HUES48 (cell line): Measurements from ENCODE around the gene ZNF660.
A peak's percentile ranks its signal among the peaks of the same experiment; 100 is the strongest.

Experiments used
- H3K27ac ChIP-seq: one replicate; pipeline ENCODE4 v1.7.0; 2013; ENCODE audit warnings: low read depth, low read length, inconsistent platforms
- H3K27me3 ChIP-seq: 2 replicates; pipeline ENCODE4 v1.6.1; 2013; ENCODE audit warnings: mild to moderate bottlenecking, low read length; ENCODE audit not compliant: control insufficient read depth, insufficient read depth
- H3K36me3 ChIP-seq: 2 replicates; pipeline ENCODE4 v1.6.1; 2013; ENCODE audit warnings: low read length; ENCODE audit not compliant: control insufficient read depth, insufficient read depth
- H3K4me1 ChIP-seq: 2 replicates; pipeline ENCODE4 v1.6.1; 2013; ENCODE audit warnings: mild to moderate bottlenecking, low read length; ENCODE audit not compliant: control insufficient read depth, insufficient read depth
- H3K4me3 ChIP-seq: 2 replicates; pipeline ENCODE4 v1.5.1; 2013; ENCODE audit warnings: mild to moderate bottlenecking, low read depth, low read length
- H3K9ac ChIP-seq: 2 replicates; pipeline ENCODE4 v1.6.1; 2013; ENCODE audit warnings: mild to moderate bottlenecking, low read depth, low read length, moderate library complexity
- H3K9me3 ChIP-seq: 2 replicates; pipeline ENCODE4 v1.6.1; 2013; ENCODE audit warnings: low read length; ENCODE audit not compliant: control insufficient read depth, insufficient read depth

ZNF660 gene

GRCh38 chr3:44632193-44632592 is 47.4 kb downstream of the ZNF660 start:
- no peak overlapping the region for H3K4me3 ChIP-seq
- no peaks in the 10 kb centered on the region for H3K4me1 ChIP-seq
- H3K27me3 ChIP-seq, result no peaks in the 10 kb centered on the region
- H3K27ac ChIP-seq, result no peak overlapping the region
- peaks cover 46% of the 10 kb centered on the region for H3K36me3 ChIP-seq
- H3K9ac ChIP-seq, result no peak overlapping the region
- no peaks in the 10 kb centered on the region for H3K9me3 ChIP-seq

- no peaks in the 10 kb centered on the region for H3K4me1 ChIP-seq
- H3K4me3 ChIP-seq, result no peak overlapping the region
- no peak overlapping the region for H3K27ac ChIP-seq
- H3K36me3 ChIP-seq, result peaks cover 42% of the 10 kb centered on the region
- no peak overlapping the region for H3K9ac ChIP-seq
- peaks cover 41% of the 10 kb centered on the region for H3K9me3 ChIP-seq
- no peaks in the 10 kb centered on the region for H3K27me3 ChIP-seq
These were observed 57.6 kb downstream of the ZNF660 start for GRCh38 chr3:44642337-44642736.

GRCh38 chr3:44643024-44643423 is 58.3 kb downstream of the ZNF660 start:
- Histone ChIP-seq H3K9me3 (peaks cover 41% of the 10 kb centered on the region), H3K27ac (no peak overlapping the region), H3K36me3 (peaks cover 42% of the 10 kb centered on the region), H3K27me3 (no peaks in the 10 kb centered on the region), H3K4me1 (peaks cover 2% of the 10 kb centered on the region; the same call in 1 of the 2 replicates), H3K9ac (no peak overlapping the region), H3K4me3 (no peak overlapping the region)

GRCh38 chr3:44647771-44648170 is 63.0 kb downstream of the ZNF660 start:
- H3K27me3 ChIP-seq, result no peaks in the 10 kb centered on the region
- H3K36me3 ChIP-seq, result peaks cover 32% of the 10 kb centered on the region
- peaks cover 5% of the 10 kb centered on the region; the same call in 1 of the 2 replicates for H3K4me1 ChIP-seq
- no peak overlapping the region for H3K9ac ChIP-seq
- H3K9me3 ChIP-seq, result peaks cover 13% of the 10 kb centered on the region
- H3K4me3 ChIP-seq, result peak overlapping the region; percentile 98
- no peak overlapping the region for H3K27ac ChIP-seq

DNA sequence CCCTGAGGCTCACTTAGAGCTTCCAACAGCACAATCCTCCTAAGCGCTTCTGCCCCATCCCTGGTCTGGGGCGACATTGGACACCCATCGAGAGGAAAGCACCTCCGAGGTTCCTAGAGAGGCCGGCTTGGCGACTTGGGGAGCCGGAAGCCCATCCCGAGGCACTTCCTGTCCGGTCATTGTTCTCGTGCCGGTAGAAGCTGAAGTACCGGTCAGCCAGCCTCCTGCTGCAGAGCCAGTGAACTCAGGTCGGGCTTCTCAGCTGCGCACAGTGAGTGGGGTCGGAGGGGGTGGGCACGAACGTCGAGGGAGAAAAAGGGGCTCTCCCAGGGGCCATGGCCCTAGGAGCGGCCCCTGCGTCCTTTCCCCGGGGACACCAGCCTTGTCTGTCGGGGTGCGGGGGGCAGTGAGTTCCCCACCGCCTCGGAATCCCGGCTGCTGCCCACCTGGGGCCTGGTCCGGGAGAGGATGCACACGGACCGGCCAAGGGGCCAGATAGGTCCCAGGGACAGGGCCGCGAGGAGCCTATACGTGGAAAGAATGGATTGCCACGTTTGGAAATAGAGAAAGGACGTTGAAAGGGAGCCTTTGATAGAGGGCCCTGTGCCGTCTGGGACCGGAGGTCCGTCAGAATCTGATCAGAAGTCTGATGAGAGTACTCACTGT is 63.9 kb downstream of the ZNF660 start, which contains the start of gene ZNF35:
Gene ZNF35, plus strand, starts transcription at position 169 of the 666 bp plus-strand sequence. CDS start 2,336 bp downstream, outside the sequence.
- Histone ChIP-seq H3K9ac (peak within 1 kb of the TSS; percentile 83), H3K36me3 (peaks cover 33% of the 10 kb centered on the region)

More for the DNA sequence above, 63.9 kb downstream of the ZNF660 start, which contains the start of gene ZNF35:
- Histone ChIP-seq H3K27ac (peak within 1 kb of the TSS; percentile 86), H3K27me3 (no peaks in the 10 kb centered on the region), H3K4me3 (peak within 1 kb of the TSS; percentile 98), H3K9me3 (peaks cover 4% of the 10 kb centered on the region; the same call in 1 of the 2 replicates), H3K4me1 (peaks cover 5% of the 10 kb centered on the region; the same call in 1 of the 2 replicates)
